ENCODE results near the gene OSER1. TPM values are rescaled to one million over a fixed set of nuclear protein-coding genes. Genes with fewer than 3 reads are reported as not detected.

The OSER1 gene
- total and polyA plus RNA-seq, 9 of the 15 experiments (the other 6 are each of a cell fraction or from before 2014, with no cell fraction given), result 15.5 to 57.3 (median 19.9) TPM

DNA sequence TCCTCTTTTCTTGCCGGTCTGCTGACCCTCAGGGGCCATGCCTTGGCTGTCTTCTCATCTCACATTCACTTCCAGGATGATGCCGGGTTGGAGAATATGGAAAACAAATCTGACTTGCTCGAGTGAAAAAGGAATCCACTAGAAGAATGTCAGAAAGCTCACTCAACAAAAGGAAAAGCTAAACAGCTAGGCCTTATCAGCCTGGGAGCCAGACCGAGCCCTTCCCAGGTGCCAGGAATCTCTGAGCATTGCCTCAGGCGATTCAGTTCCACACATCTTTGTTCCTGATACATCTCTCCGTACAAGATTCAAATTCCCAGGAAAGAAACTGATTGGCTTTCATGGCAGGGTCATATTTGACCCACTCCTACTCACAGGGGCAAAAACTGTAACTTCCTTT, 9.2 kb upstream of the OSER1 start (continued):
- TF ChIP-seq KLF1 (tag; IDR thresholded peaks at IDR 0.05), result no peak
- TF ChIP-seq MTF1 (CRISPR knock-in tag; IDR thresholded peaks at IDR 0.05; ENCODE audit: borderline replicate concordance), result no peak
- no peak for TF ChIP-seq ZFPM2 (CRISPR knock-in tag; IDR thresholded peaks at IDR 0.05)
- no peak for TF ChIP-seq ZNF699 (CRISPR knock-in tag; IDR thresholded peaks at IDR 0.05; ENCODE audit: insufficient replicate concordance)
- no peak for TF ChIP-seq ZNF785 (CRISPR knock-in tag; IDR thresholded peaks at IDR 0.05)
- no peak for TF ChIP-seq SNAPC5 (CRISPR knock-in tag; IDR thresholded peaks at IDR 0.05)
- no peak for TF ChIP-seq MAZ (CRISPR knock-in tag; conservative IDR thresholded peaks at IDR 0.05 in 1 of 2, IDR thresholded peaks at IDR 0.05 in 1 of 2)
- TF ChIP-seq CXXC5 (CRISPR knock-in tag; IDR thresholded peaks at IDR 0.05), result no peak
- TF ChIP-seq, protein P1, sequence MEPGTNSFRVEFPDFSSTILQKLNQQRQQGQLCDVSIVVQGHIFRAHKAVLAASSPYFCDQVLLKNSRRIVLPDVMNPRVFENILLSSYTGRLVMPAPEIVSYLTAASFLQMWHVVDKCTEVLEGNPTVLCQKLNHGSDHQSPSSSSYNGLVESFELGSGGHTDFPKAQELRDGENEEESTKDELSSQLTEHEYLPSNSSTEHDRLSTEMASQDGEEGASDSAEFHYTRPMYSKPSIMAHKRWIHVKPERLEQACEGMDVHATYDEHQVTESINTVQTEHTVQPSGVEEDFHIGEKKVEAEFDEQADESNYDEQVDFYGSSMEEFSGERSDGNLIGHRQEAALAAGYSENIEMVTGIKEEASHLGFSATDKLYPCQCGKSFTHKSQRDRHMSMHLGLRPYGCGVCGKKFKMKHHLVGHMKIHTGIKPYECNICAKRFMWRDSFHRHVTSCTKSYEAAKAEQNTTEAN (CRISPR knock-in tag; IDR thresholded peaks at IDR 0.05), result no peak
